ENCODE data around the gene AKAP17A.

DNA sequence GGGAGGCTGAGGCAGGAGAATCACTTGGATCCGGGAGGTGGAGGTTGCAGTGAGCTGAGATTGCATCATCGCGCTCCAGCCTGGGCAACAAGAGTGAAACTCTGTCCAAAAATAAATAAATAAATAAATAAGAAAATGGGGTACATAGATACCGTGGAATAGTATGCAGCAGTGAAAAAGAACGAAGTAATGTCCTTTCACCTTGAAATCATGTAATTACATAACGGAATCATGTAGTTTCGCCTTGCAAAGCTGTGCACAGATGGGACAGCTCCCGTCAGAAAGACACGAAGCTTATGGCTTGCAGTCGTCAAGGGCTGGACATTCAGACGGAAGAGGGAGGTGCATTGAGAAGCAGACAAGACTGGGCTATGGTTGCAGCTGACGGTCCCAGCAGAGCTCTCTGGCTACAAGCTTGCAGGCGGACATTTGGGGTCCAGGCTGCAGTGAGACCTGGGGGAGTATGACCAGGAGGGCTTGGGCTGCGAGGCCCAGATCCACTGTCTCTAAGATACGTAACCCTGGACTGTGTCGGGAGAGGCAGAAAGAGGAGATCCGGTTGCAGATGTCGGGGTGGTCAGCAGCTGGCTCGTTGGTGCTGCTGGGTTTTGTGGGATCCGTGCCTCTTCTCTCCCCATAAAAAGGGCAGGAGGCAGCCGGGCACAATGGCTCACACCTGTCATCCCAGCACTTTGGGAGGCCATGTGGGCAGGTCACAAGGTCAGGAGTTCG lies 48.2 kb upstream of the AKAP17A start:
- TF ChIP-seq, protein P1, sequence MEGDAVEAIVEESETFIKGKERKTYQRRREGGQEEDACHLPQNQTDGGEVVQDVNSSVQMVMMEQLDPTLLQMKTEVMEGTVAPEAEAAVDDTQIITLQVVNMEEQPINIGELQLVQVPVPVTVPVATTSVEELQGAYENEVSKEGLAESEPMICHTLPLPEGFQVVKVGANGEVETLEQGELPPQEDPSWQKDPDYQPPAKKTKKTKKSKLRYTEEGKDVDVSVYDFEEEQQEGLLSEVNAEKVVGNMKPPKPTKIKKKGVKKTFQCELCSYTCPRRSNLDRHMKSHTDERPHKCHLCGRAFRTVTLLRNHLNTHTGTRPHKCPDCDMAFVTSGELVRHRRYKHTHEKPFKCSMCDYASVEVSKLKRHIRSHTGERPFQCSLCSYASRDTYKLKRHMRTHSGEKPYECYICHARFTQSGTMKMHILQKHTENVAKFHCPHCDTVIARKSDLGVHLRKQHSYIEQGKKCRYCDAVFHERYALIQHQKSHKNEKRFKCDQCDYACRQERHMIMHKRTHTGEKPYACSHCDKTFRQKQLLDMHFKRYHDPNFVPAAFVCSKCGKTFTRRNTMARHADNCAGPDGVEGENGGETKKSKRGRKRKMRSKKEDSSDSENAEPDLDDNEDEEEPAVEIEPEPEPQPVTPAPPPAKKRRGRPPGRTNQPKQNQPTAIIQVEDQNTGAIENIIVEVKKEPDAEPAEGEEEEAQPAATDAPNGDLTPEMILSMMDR (conservative IDR thresholded peaks at IDR 0.05), result no peak
- no peak for TF ChIP-seq EZH2 (IDR thresholded peaks at IDR 0.05; ENCODE audit: low read depth)
